CD14-positive monocyte (primary cell): ENCODE measurements around the gene PPP2R2D. TPM values are rescaled to one million over a fixed set of nuclear protein-coding genes. Genes with fewer than 3 reads are reported as not detected.
A peak's percentile ranks its signal among the peaks of the same experiment; 100 is the strongest.

Experiments used
- DNase-seq, 3 donors: peaks; one replicate each; pipeline ENCODE4 v3.0.0-alpha.2; 2011 to 2022
- H2AFZ ChIP-seq: 2 replicates; pipeline ENCODE4 v1.6.0; 2012; ENCODE audit warnings: mild to moderate bottlenecking, low read depth, low read length, inconsistent platforms; ENCODE audit not compliant: insufficient read depth, poor library complexity, severe bottlenecking
- H3K27ac ChIP-seq, 2 donors: 1 replicate in 1 of 2; 2 replicates in 1 of 2; pipeline ENCODE4 v1.5.1; 2012 to 2013; ENCODE audit warnings: low read length in 2 of 2, control low read depth in 1 of 2, inconsistent platforms in 1 of 2, low read depth in 1 of 2, mild to moderate bottlenecking in 1 of 2
- H3K27me3 ChIP-seq, 2 donors: one replicate each; pipeline versions ENCODE4 v1.6.0 to v1.6.1; 2011 to 2013; ENCODE audit warnings: low read length in 2 of 2; ENCODE audit not compliant: control insufficient read depth in 2 of 2, insufficient read depth in 2 of 2
- H3K36me3 ChIP-seq, 2 donors: replicated peaks in 1 of 2; 1 replicate in 1 of 2; 2 replicates in 1 of 2; pipeline versions ENCODE4 v1.5.1 to v1.6.1; 2012 to 2013; ENCODE audit warnings: low read length in 2 of 2, control low read depth in 1 of 2, inconsistent platforms in 1 of 2, mild to moderate bottlenecking in 1 of 2; ENCODE audit not compliant: insufficient read depth in 2 of 2, control insufficient read depth in 1 of 2
- H3K4me1 ChIP-seq, 2 donors: 1 replicate in 1 of 2; 2 replicates in 1 of 2; pipeline versions ENCODE4 v1.5.1 to v1.6.1; 2012 to 2013; ENCODE audit warnings: low read length in 2 of 2, control low read depth in 1 of 2, inconsistent platforms in 1 of 2, mild to moderate bottlenecking in 1 of 2, moderate library complexity in 1 of 2; ENCODE audit not compliant: insufficient read depth in 2 of 2, control insufficient read depth in 1 of 2
- H3K4me2 ChIP-seq: replicated peaks from 2 replicates; pipeline ENCODE3; 2012; ENCODE audit warnings: low read length, moderate library complexity, mild to moderate bottlenecking; ENCODE audit not compliant: poor library complexity, severe bottlenecking; ENCODE audit errors: extremely low read depth
- H3K4me3 ChIP-seq, 3 experiments: fragments of 200-600 bp in 1 of 3; sonication (generic) in 1 of 3; replicated peaks in 1 of 3; 1 replicate in 2 of 3; 2 replicates in 1 of 3; pipeline ENCODE4 v1.5.1; 2011 to 2013; ENCODE audit warnings: low read length in 3 of 3, mild to moderate bottlenecking in 3 of 3, control low read depth in 2 of 3, low read depth in 2 of 3, inconsistent platforms in 1 of 3, moderate library complexity in 1 of 3
- H3K79me2 ChIP-seq: 2 replicates; pipeline ENCODE4 v1.6.0; 2012; ENCODE audit warnings: mild to moderate bottlenecking, control low read depth, inconsistent platforms, low read length, moderate library complexity; ENCODE audit not compliant: insufficient read depth
- H3K9ac ChIP-seq: 2 replicates; pipeline ENCODE4 v1.6.0; 2017; ENCODE audit warnings: low read length, mild to moderate bottlenecking; ENCODE audit not compliant: insufficient read depth, poor library complexity, severe bottlenecking
- H3K9me3 ChIP-seq, 2 donors: replicated peaks in 1 of 2; 1 replicate in 1 of 2; 2 replicates in 1 of 2; pipeline versions ENCODE4 v1.5.1 to v1.6.1; 2012 to 2013; ENCODE audit warnings: low read length in 2 of 2, control low read depth in 1 of 2; ENCODE audit not compliant: control insufficient read depth in 1 of 2, insufficient read depth in 1 of 2
- H4K20me1 ChIP-seq: 2 replicates; pipeline ENCODE4 v1.6.0; 2012; ENCODE audit warnings: mild to moderate bottlenecking, low read length, control low read depth, moderate library complexity; ENCODE audit not compliant: insufficient read depth
- H3K27ac Mint-ChIP-seq, 7 donors: one replicate each; pipeline ENCODE4 v1.8.0; 2020; ENCODE audit warnings: mild to moderate bottlenecking in 7 of 7, mixed read lengths in 7 of 7, moderate library complexity in 6 of 7, inconsistent platforms in 2 of 7
- H3K27me3 Mint-ChIP-seq, 3 donors: one replicate each; pipeline ENCODE4 v1.8.0; 2021 to 2022; ENCODE audit warnings: low read depth in 3 of 3, mild to moderate bottlenecking in 3 of 3, mixed read lengths in 3 of 3, moderate library complexity in 3 of 3, inconsistent platforms in 1 of 3
- H3K36me3 Mint-ChIP-seq, 2 donors: one replicate each; pipeline ENCODE4 v1.8.0; 2020; ENCODE audit warnings: mixed read lengths in 2 of 2, inconsistent platforms in 1 of 2, mild to moderate bottlenecking in 1 of 2
- H3K4me1 Mint-ChIP-seq: one replicate; pipeline ENCODE4 v1.8.0; 2020; ENCODE audit warnings: mild to moderate bottlenecking, mixed read lengths
- H3K4me3 Mint-ChIP-seq, 2 donors: one replicate each; pipeline ENCODE4 v1.8.0; 2020; ENCODE audit warnings: mild to moderate bottlenecking in 2 of 2, mixed read lengths in 2 of 2, moderate library complexity in 1 of 2
- H3K9me3 Mint-ChIP-seq, 7 donors: one replicate each; pipeline ENCODE4 v1.8.0; 2020 to 2022; ENCODE audit warnings: mixed read lengths in 7 of 7, mild to moderate bottlenecking in 6 of 7, moderate library complexity in 6 of 7, inconsistent platforms in 2 of 7
- WGBS: methylation state at CpG from one replicate; pipeline ENCODE4 v1.1.5; 2013; ENCODE audit warnings: missing lambda C conversion rate; ENCODE audit not compliant: insufficient coverage; 5-methylcytosine and 5-hydroxymethylcytosine counted together
- intact Hi-C, 2 donors: fragments of 100-400 bp; cut with micrococcal nuclease; formaldehyde crosslinking; loops; one replicate each; pipeline versions ENCODE4 v1.15.0 to v1.15.1; 2023
- polyA plus RNA-seq, 3 donors: library from polyadenylated mRNA; depleted of rRNA in 1 of 3; unstranded in 2 of 3; stranded (reverse) in 1 of 3; fragments of 300-500 nt in 2 of 3; fragments of >200 nt in 1 of 3; fragmentation: Illumina TruSeq in 2 of 3; gene quantifications; 1 replicate in 2 of 3; 2 replicates in 1 of 3; pipeline ENCODE4 v1.2.3, GENCODE V29; 2012 to 2021
- TF ChIP-seq, protein P1 (sequence below): fragments of 200-600 bp; IDR thresholded peaks from one replicate; pipeline ENCODE4 v1.8.0; 2022; ENCODE audit warnings: antibody characterized with exemption, mild to moderate bottlenecking

Gene PPP2R2D
- polyA plus RNA-seq, 3 donors, result 12.8 to 23.5 (median 12.9) TPM

DNA sequence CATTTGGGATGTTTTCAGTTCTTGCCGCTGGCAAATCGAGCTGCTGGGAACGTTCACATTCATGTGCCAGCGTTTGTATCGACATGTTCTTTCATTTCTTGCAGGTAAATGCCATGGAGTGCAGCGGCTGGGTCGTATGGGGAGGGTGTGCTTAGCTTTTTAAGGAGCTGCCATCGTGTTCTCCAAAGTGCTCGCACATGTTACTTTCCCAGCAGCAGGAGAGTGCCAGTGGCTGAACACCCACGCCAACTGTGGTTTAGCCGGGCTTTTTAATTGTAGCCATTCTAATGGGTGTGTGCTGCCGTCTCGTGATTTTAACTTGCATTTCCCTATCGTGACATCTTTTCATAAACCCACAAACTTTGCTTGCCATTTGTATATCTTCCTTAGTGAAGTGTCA, 92.5 kb downstream of the PPP2R2D start:
- H3K27me3 ChIP-seq, result no peaks in the 10 kb centered on the region
- H3K27ac Mint-ChIP-seq, result peak overlapping the region in 1 of 7 donors; percentile 37
- no peaks in the 10 kb centered on the region for H3K9me3 ChIP-seq
- H3K27ac ChIP-seq, result no peak overlapping the region
- H3K4me3 Mint-ChIP-seq, result no peak overlapping the region
- H3K4me1 Mint-ChIP-seq, result peaks cover 9% of the 10 kb centered on the region
- H3K36me3 Mint-ChIP-seq, result no peaks in the 10 kb centered on the region
- H3K4me1 ChIP-seq, result peaks cover 9 to 10% of the 10 kb centered on the region in 2 donors
- no peak overlapping the region for H2AFZ ChIP-seq
- H3K36me3 ChIP-seq, result no peaks in the 10 kb centered on the region
- peaks cover 1 to 5% (median 3%) of the 10 kb centered on the region in 3 donors for H3K27me3 Mint-ChIP-seq
- intact Hi-C loops, result no loop called here
- DNase-seq, result no peak
- no peaks in the 10 kb centered on the region for H3K79me2 ChIP-seq
- peaks cover 0 to 2% (median 0%) of the 10 kb centered on the region in 7 donors for H3K9me3 Mint-ChIP-seq
- H3K9ac ChIP-seq, result no peak overlapping the region
- no peak overlapping the region for H3K4me2 ChIP-seq
- H4K20me1 ChIP-seq, result no peaks in the 10 kb centered on the region
- TF ChIP-seq, protein P1, sequence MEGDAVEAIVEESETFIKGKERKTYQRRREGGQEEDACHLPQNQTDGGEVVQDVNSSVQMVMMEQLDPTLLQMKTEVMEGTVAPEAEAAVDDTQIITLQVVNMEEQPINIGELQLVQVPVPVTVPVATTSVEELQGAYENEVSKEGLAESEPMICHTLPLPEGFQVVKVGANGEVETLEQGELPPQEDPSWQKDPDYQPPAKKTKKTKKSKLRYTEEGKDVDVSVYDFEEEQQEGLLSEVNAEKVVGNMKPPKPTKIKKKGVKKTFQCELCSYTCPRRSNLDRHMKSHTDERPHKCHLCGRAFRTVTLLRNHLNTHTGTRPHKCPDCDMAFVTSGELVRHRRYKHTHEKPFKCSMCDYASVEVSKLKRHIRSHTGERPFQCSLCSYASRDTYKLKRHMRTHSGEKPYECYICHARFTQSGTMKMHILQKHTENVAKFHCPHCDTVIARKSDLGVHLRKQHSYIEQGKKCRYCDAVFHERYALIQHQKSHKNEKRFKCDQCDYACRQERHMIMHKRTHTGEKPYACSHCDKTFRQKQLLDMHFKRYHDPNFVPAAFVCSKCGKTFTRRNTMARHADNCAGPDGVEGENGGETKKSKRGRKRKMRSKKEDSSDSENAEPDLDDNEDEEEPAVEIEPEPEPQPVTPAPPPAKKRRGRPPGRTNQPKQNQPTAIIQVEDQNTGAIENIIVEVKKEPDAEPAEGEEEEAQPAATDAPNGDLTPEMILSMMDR, result no peak
- no peak overlapping the region for H3K4me3 ChIP-seq
- 96% methylated on average over 9 of the region's 14 CpGs for WGBS

DNA sequence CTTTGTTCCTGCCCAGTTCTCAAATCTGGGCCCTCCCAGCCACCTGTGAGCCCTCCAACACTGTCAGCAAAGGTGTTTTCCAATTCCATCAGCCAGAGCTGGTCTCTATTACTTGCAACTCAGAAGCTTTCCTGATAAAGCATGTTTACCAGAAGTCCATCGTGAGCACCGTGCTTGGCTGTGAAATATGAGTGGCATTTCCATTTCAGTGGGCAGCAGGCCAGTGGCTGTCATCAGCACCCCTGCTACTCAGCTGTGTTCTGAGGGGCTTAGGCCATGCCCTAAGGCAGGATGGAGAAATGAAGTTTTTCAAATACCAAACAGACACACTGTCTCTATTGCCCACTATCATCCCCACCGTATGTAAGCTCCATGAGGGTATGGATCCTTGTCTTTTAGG, 93.6 kb downstream of the PPP2R2D start:
- H3K27me3 Mint-ChIP-seq, result peaks cover 1 to 5% (median 3%) of the 10 kb centered on the region in 3 donors
- no peaks in the 10 kb centered on the region for H3K27me3 ChIP-seq
- H3K4me3 ChIP-seq, result no peak overlapping the region
- TF ChIP-seq, protein P1, result no peak
- H4K20me1 ChIP-seq, result no peaks in the 10 kb centered on the region
- H3K36me3 ChIP-seq, result no peaks in the 10 kb centered on the region
- H2AFZ ChIP-seq, result no peak overlapping the region
- H3K79me2 ChIP-seq, result no peaks in the 10 kb centered on the region
- peaks cover 9% of the 10 kb centered on the region for H3K4me1 Mint-ChIP-seq
- H3K9me3 Mint-ChIP-seq, result peaks cover 0 to 2% (median 0%) of the 10 kb centered on the region in 7 donors
- no peak overlapping the region for H3K4me2 ChIP-seq
- WGBS, result 90% methylated on average over 2 of the region's 3 CpGs
- no peak for DNase-seq
- H3K27ac ChIP-seq, result no peak overlapping the region
- H3K36me3 Mint-ChIP-seq, result no peaks in the 10 kb centered on the region
- intact Hi-C loops, result no loop called here
- H3K9me3 ChIP-seq, result no peaks in the 10 kb centered on the region
- peaks cover 9 to 10% of the 10 kb centered on the region in 2 donors for H3K4me1 ChIP-seq
- H3K4me3 Mint-ChIP-seq, result no peak overlapping the region
- no peak overlapping the region for H3K27ac Mint-ChIP-seq
- no peak overlapping the region for H3K9ac ChIP-seq
